ENCODE data around the gene FRAS1.

GRCh38 chr4:78227411-78228057, 170.4 kb downstream of the FRAS1 start:
- TF ChIP-seq POLR2AphosphoS5 (IDR thresholded peaks at IDR 0.05), result no peak
- no peak for TF ChIP-seq CTCF (IDR thresholded peaks at IDR 0.05)
